ENCODE data around the gene UNC45B.
"Not testable (repeated sequence)": the region's sequence is repeated elsewhere in the genome, so short reads cannot be mapped to it uniquely, and the experiment has no call there.

Gene UNC45B

DNA sequence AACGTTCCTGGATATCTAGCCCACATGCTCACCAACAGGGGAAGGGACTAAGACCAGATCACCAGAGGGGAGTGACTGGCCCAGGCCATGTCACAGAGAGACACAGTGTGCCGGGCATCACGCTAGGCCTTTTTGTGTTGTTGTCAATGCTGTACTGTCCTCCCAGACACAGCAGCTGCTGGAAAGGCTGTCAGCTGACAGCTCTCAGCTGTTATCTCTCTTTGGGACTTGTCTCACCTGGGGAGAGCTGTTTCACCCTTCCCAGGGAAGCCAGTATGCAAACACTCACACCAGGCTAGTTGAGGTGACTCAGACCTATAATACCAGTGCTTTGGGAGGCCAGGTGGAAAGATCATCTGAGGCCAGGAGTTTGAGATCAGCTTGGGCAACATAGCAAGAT, 19.4 kb downstream of the UNC45B start:
- DNase-seq (ENCODE audit: low read depth), result no peak
- no peak overlapping the region for H3K4me3 ChIP-seq (ENCODE audit: low read depth, low read length)

DNA sequence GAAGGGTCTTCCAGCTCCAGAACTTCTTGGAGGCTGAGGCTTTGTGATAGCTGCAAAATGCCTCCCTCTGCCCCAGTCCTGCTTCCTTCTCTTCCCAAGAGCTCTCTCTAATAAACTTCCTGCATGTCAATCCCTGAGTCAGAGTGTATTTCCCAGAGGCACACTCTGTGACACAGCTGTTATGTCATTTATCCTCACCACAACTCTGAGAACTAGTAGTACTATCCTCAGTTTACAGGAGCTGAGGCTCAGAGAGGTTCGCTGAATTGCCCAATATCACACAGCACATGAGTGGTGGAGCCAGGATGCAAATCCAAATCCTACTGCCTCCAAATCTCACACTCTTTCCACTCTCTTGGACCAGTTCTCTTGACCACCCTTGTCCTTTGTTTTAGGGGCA, 20.0 kb downstream of the UNC45B start:
- no peak overlapping the region for H3K4me3 ChIP-seq (ENCODE audit: low read depth, low read length)
- DNase-seq (ENCODE audit: low read depth), result no peak

DNA sequence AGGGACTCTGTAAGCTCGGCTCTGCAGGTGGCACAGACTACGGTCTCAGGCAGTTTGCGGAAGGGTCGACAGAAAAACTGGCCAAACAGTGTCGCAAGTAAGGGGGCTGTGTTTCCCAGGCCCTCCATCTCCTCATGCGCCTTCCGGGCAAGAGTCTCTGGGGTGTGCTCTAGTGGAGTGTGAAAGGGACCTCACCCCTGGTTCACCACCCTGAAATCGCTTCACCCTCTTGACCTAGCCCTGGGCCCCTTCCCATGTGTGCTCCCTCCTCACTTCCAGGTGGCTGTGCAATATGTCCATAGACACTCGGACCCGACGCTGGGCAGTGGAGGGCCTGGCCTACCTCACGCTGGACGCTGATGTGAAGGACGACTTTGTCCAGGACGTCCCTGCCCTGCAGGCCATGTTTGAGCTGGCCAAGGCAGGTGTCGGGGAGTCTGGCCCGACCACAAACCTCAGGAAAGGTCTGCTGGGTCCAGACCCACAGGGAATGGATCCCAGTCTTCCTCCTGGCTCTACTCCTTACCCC, 22.3 kb downstream of the UNC45B start:
- no peak for DNase-seq (ENCODE audit: low read depth)
- H3K4me3 ChIP-seq (ENCODE audit: low read depth, low read length), result no peak overlapping the region

DNA sequence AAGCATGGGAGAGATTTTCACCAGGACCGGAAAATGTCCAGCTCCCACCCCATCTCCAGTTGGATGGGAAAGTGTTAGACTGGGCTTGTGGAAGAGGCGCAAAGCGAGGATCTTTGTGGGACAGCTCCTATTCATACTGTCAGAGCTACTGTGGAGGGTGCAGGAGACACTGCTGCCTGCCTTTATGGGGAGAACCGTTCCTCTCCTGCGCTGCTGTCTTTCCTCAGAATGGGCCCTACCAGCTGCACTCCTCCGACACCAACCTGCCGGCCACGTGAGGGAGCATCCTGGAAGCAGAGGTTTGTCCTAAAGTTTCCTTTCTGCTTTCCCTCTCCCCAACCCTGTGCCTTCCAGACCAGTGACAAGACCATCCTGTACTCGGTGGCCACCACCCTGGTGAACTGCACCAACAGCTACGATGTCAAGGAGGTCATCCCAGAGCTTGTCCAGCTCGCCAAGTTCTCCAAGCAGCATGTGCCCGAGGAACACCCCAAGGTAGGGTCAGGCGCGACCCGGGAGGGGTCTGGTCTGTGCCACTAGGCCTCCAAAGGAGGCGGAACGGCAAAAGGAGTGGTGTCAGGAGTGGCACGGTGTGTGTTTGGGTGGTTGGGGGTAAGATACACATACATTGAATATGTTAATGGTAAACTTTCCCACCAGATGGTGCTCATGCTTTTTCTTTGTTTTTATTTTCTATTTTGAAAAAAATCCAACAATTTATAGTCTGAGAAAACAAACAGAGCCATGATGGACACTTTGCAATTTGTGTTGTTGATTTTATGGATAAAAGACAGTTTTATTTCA, 23.6 kb downstream of the UNC45B start:
- H3K4me3 ChIP-seq (ENCODE audit: low read depth, low read length), result no peak overlapping the region
- DNase-seq (ENCODE audit: low read depth), result no peak

DNA sequence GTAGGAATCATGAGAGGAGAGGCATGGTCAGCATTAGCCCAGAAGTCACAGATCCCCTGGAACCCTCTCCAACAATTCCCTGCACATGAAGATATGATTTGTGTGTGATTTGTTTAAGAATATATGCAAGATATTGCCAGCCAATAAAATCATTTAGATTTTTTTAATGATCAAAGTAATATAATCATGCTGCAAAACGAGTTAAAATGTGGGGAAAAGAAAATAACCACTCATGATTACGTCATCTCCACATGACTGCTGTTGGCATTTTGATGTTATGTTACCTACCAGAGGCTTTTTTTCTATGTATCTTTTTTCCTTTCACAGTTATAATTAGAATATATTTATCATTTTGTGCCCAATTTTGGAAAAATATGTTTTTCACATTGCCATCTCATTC, 24.2 kb downstream of the UNC45B start:
- no peak for DNase-seq (ENCODE audit: low read depth)
- no peak overlapping the region for H3K4me3 ChIP-seq (ENCODE audit: low read depth, low read length)

DNA sequence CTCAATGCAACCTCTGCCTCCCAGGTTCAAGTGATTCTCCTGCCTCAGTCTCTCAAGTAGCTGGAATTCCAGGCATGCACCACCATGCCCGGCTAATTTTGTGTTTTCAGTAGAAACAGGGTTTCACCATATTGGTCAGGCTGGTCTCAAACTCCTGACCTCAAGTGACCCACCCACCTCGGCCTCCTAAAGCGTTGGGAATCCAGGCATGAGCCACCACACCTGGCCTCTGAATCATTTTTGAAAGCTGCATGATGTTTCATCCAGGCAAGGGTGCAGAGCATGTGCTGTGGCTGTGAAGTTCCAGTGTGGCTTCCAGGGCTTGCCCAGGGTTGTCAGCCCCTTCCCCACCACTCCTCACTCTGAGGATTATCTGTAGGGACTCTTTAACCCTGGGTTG, 24.7 kb downstream of the UNC45B start:
- DNase-seq (ENCODE audit: low read depth); H3K4me3 ChIP-seq (ENCODE audit: low read depth, low read length): not testable (repeated sequence)

DNA sequence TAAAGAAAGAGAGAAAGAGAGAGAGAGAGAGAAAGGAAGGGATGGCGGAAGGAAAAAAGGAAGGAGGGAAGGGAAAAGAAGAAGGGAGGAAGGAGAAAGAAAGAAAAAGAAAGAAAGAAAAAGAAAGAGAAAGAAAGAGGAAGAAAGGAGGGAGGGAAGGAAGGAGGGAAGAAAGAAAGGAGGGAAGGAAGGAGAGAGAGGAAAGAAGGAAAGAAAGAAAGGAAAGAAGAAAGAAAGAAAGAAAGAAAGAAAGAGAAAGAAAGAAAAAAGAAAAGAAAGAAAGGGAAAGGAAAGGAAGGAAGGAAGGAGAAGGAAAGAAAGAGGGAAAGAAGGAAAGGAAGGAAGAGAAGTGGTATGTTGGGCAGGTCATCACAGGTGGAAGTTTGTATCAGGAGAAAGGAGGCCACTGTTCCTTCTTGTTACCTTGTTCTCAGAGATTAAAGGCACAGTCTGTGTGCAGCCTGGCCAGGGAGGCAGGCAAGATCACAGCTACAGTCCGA, 27.3 kb downstream of the UNC45B start:
- DNase-seq (ENCODE audit: low read depth), result no peak
- H3K4me3 ChIP-seq (ENCODE audit: low read depth, low read length), result no peak overlapping the region

DNA sequence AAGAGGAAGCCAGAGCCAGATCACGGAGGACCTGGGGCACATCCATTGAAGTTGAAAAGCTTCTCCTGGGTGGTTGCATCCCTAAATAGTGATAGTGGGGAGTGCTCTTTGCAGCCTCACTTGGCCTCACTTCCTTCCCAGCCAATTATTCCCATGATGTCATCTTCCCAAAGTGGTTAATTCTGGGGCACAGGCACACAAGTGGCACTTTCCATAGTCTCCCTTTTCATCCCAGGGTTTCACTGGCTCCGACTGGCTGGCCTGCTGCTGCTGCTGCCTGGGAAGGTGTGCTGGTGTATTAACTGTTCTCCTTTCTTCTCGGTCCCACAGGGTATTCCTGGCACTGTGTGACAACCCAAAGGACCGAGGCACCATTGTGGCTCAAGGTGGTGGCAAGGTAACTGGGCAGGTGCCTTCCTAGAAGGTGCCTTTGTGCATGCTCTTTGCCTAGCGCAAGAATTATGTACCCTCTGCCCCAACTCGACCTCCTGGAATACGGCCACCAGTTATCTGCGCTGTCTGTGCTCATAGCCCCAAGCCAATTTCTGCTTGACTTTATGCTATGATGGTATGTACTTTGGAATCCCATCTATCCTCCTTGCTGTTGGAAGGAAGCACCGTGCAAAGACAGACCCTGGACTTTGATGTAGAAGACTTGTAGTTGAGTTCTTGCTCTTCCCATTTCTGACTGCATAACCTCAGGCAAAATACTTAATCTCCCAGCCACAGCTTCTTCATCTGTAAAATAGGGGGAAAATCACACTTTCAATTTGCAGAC, 28.2 kb downstream of the UNC45B start:
- no peak for DNase-seq (ENCODE audit: low read depth)
- H3K4me3 ChIP-seq (ENCODE audit: low read depth, low read length), result no peak overlapping the region

DNA sequence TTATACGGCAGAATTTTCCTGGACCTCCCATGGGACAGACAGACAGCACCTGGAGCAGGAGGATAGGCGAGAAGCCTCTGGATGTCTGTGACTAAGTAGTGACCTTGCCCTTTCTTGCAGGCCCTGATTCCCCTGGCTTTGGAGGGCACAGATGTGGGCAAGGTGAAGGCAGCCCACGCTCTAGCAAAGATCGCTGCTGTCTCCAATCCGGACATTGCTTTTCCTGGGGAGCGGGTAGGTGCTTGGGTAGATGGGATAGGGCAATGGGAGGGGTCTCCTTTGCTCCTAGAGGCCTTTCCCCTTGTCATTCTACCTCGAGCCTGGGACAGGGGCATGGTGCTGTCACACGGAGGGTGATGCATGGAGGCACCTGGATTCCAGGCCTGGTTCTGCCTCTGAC, 29.3 kb downstream of the UNC45B start:
- no peak overlapping the region for H3K4me3 ChIP-seq (ENCODE audit: low read depth, low read length)
- DNase-seq (ENCODE audit: low read depth), result no peak

DNA sequence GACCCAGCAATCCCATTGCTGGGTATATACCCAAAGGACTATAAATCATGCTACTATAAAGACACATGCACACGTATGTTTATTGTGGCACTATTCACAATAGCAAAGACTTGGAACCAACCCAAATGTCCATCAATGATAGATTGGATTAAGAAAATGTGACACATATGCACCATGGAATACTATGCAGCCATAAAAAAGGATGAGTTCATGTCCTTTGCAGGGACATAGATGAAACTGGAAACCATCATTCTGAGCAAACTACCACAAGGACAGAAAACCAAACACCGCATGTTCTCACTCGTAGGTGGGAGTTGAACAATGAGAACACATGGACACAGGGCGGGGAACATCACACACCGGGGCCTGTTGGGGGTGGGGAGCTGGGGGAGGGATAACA, 31.8 kb downstream of the UNC45B start:
- DNase-seq (ENCODE audit: low read depth); H3K4me3 ChIP-seq (ENCODE audit: low read depth, low read length): not testable (repeated sequence)

DNA sequence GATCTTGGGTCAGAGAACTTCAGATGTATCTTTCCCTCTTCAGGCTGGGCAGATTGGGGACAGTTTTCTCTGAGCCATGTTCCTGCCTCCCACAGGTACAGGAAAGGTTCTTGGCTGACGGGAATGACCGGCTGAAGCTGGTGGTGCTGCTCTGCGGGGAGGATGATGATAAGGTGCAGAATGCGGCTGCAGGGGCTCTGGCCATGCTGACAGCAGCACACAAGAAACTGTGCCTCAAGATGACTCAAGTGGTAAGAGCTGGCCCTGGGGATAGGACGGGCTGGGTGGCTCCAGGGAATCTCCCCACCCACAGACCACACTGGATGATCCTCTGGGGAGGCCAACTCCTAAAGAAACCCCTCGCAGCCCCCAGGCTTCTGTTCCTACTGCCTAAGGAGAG, 35.7 kb downstream of the UNC45B start:
- no peak overlapping the region for H3K4me3 ChIP-seq (ENCODE audit: low read depth, low read length)
- no peak for DNase-seq (ENCODE audit: low read depth)

DNA sequence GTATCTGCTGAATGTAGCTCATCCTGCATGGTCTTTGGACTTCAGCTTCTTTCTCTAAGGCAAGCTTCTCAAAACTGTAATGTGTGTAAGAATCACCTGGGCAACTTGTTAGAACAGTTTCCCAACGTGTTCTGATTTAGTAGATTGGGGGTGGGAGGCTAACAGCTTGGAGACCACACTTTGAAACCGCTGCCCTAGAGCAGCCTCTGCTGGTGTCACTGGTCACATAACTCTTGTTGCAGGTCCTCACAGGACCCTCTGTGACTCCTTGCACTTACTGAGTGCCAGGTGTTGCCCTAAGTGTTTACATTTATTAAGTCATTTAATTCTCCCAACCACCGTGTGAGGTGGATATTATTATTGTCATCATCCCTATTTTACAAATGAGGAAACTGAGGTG, 36.7 kb downstream of the UNC45B start:
- no peak for DNase-seq (ENCODE audit: low read depth)
- no peak overlapping the region for H3K4me3 ChIP-seq (ENCODE audit: low read depth, low read length)

DNA sequence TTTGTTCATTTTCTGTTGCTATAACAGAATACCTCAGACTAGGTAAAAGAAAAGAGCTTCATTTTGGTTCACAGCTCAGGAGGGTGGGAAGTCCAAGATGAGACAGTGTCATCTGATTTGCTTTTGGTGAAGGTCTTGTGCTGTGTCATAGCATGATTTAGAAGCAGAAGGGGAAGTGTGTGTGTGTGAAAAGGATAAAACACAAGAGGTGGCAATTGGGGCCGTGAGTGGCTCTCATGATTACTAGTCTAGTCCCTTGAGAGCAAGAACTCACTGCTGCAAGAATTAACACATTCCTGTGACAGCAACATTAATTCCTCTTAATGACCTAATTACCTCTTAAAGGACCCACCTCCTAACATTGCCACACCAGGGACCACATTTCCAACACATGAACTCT, 38.2 kb downstream of the UNC45B start:
- no peak overlapping the region for H3K4me3 ChIP-seq (ENCODE audit: low read depth, low read length)
- no peak for DNase-seq (ENCODE audit: low read depth)

DNA sequence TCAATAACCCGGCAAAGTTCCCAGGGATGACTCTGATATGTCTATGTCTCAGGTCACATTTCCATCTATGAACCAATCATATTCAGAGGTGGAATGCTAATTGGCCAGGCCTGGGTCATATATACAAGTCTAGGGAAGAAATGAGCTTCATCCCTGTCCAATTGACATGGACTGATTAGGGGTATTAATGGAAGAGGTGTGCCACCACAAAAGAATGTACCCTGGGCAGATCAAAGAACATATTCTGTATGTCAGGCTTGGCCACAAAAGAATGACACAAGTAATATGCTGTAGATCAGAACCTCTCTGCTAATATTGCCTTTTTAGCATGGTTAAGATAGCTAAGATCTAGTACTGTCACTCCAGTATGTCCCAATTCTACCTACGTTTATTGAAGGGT, 39.9 kb downstream of the UNC45B start:
- no peak for DNase-seq (ENCODE audit: low read depth)
- H3K4me3 ChIP-seq (ENCODE audit: low read depth, low read length), result no peak overlapping the region

DNA sequence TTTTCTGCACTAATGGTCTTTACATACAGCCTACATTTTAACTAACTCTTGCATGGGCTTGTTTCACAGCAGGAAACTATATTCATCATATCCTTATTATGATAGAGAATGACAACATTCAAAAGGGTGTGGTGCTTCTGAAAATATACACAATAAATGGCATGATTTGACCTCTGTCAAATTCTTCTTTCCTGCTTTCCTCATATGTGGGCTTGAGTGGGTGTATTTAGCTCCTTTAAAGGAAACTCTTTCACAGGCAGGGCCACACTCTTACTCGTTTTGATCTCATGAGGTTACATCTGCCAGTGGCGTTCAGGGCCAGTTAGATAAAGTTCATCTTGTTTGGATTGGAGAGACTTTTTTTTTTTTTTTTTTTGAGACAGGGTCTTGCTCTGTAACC, 40.5 kb downstream of the UNC45B start:
- DNase-seq (ENCODE audit: low read depth), result no peak
- H3K4me3 ChIP-seq (ENCODE audit: low read depth, low read length), result no peak overlapping the region

DNA sequence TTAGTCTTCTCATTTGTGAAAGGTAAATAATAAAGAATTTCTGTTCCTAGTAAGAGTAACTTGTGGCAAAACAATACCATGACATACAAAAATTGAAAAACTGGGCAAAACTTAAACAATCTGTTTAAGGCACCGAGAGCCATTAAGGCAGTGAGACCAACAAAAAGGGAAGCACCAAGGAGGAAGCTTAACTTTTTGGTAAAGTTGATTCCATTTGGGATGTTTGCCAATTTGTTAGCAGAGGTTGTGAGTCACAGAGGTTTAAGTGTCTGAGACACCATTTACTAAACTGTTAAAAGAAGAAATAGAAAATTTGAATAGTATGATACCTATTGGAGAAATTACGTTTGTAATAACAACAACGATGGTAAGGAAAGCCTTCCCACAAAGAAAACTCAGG, 41.7 kb downstream of the UNC45B start:
- no peak for DNase-seq (ENCODE audit: low read depth)
- no peak overlapping the region for H3K4me3 ChIP-seq (ENCODE audit: low read depth, low read length)

DNA sequence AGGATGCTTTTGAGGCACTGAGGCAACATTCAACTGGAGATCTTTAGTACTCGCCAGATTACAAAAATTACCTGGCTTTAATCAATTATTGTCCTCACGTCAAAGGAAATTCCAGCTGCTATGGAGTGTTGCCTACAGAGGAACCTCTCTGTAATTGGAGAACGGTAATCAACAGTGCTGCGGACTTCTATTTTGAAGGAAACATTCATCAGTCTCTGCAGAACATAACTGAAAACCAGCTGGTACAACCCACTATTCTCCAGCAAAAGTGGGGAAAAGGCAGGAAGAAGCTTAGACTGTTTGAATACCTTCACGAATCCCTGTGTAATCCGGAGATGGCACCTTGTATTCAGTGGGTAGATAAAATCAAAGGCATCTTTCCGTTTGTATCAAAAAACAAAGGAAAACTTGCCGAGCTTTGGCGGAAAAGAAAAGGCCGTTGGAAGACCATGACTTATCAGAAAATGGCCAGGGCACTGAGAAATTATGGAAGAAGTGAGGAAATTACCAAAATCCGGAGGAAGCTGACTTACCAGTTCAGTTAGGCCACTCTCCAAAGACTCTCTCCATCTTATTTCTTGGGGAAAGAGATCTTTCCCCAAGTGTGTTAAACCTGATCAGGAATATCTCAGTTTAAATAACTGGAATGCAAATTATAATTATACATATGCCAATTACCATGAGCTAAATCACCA, 43.5 kb downstream of the UNC45B start:
- no peak overlapping the region for H3K4me3 ChIP-seq (ENCODE audit: low read depth, low read length)
- DNase-seq (ENCODE audit: low read depth), result no peak

DNA sequence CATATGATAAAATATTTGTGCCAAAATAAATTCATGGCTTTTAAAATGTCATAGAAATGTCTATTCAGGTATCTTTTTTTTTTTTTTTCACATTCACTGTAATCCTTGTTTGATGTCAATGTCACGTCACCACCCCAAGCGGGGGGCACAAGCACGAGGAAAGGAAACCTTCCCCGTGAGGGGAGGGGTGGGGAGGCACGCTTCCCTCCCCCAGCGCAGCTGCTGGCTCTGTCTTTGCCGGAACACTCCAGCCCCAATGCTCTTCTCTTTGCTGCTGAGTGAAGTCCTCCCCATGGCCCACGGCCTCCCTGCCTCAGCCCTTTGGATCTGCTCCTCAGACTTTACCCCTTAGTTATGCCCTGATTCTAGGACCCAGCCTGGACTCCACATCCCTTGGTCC, 45.1 kb downstream of the UNC45B start:
- no peak for DNase-seq (ENCODE audit: low read depth)
- H3K4me3 ChIP-seq (ENCODE audit: low read depth, low read length), result no peak overlapping the region

DNA sequence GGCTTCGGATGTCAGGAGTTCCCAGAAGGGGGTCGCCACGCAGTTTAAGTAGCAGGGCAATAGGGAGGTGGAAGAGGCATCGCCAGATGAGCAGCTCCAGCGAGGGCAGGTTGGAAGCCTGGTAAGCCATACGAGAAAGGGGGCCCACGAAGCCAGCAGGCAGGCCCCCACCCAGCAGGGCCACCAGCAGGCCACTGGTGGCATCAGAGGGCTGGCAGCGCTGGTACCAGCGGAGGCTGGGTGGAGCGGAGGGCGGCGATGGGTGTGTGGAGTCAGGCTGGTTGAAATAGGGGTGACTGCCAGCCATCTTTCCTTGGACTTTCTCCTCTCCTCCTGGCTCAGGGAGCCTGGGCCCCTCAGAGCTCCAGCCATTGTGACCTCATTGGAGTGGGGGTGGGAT, 46.4 kb downstream of the UNC45B start, which contains the start of gene SLC35G3:
TSS of gene SLC35G3 (minus strand) at position 393 of the 400 bp plus-strand sequence. CDS start at position 307, 86 bp downstream.
- H3K4me3 ChIP-seq (ENCODE audit: low read depth, low read length); DNase-seq (ENCODE audit: low read depth): not testable (repeated sequence)

DNA sequence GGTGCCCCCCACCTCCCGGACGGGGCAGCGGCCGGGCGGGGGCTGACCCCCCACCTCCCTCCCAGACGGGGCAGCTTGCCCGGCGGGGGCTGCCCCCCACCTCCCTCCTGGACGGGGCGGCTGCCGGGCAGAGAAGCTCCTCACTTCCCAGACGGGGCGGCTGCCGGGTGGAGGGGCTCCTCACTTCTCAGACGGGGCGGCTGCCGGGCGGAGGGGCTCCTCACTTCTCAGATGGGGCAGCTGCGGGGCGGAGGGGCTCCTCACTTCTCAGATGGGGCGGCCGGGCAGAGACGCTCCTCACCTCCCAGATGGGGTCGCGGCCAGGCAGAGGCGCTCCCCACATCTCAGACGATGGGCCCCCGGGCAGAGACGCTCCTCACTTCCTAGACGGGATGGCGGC, 47.4 kb downstream of the UNC45B start:
- H3K4me3 ChIP-seq (ENCODE audit: low read depth, low read length); DNase-seq (ENCODE audit: low read depth): not testable (repeated sequence)
